ENCODE measurements around the gene NIPAL3. TPM values are rescaled to one million over a fixed set of nuclear protein-coding genes. Genes with fewer than 3 reads are reported as not detected.
"Not testable (repeated sequence)": the region's sequence is repeated elsewhere in the genome, so short reads cannot be mapped to it uniquely, and the experiment has no call there.

Gene NIPAL3
- total RNA-seq, 1 donor from 2014 or later, result 2.4 TPM

DNA sequence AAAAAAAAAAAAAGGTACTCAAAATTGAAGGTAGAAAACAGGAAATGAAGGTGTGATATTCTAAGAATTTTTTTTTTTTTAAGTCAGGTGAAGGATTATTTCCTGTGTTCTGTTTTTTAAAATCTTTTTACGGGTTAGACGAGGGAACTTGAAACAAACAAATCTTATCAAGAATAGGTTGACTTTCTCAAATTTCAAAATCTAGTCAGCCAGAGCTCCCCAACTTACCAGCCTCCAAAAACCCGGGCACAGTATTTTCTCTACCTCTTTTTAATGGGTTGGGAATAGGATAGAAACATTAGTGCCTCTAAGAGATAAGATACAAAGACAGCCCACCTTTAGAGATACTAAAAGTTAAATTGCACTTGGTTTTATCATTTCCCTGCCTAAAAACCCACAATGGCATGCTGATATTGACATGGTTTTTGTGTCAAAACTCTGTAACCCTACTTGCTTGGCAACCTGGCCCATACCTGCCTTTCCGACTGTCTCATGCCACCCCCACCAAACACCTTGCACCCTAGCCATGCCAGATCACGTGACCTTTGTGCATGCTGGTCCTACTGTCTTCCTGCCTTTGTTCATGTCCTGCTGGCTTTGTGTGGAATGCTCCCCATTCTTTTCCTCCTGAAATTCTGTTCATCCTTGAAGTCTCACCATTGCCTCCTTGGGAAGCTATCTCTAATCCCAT is 91.2 kb downstream of the NIPAL3 start:
- DNase-seq (ENCODE audit: low read depth, low spot score), result no peak
- Mint-ChIP-seq H3K9me3 (no peaks in the 10 kb centered on the region), H3K27me3 (ENCODE audit: low read depth) (peaks cover 74% of the 10 kb centered on the region), H3K4me3 (no peak overlapping the region), H3K27ac (ENCODE audit: unreplicated experiment) (no peak overlapping the region), H3K36me3 (ENCODE audit: low read depth) (no peaks in the 10 kb centered on the region), H3K4me1 (peaks cover 11% of the 10 kb centered on the region)
- TF ChIP-seq, protein P1, sequence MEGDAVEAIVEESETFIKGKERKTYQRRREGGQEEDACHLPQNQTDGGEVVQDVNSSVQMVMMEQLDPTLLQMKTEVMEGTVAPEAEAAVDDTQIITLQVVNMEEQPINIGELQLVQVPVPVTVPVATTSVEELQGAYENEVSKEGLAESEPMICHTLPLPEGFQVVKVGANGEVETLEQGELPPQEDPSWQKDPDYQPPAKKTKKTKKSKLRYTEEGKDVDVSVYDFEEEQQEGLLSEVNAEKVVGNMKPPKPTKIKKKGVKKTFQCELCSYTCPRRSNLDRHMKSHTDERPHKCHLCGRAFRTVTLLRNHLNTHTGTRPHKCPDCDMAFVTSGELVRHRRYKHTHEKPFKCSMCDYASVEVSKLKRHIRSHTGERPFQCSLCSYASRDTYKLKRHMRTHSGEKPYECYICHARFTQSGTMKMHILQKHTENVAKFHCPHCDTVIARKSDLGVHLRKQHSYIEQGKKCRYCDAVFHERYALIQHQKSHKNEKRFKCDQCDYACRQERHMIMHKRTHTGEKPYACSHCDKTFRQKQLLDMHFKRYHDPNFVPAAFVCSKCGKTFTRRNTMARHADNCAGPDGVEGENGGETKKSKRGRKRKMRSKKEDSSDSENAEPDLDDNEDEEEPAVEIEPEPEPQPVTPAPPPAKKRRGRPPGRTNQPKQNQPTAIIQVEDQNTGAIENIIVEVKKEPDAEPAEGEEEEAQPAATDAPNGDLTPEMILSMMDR (conservative IDR thresholded peaks at IDR 0.05), result no peak

DNA sequence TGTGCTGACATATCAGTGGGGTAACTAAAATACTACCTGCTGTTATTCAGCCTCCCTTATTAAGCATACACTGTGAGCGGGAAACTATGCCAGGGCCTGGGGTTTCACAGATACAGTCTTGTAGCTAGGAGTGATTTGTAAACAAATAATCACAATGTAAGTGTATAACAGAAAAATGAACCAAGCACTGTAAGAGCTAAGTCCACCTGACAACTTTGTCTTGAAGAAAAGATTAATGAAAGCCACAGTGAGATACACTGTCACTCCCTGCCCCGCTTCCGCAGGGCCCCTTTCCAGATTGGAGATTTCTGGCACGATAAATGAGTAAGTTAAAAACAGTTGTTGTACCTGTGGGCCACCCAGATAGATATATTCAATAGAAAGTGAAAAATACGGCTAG is 91.8 kb downstream of the NIPAL3 start:
- Mint-ChIP-seq H3K4me1 (peaks cover 8% of the 10 kb centered on the region), H3K36me3 (ENCODE audit: low read depth) (no peaks in the 10 kb centered on the region), H3K27me3 (ENCODE audit: low read depth) (peaks cover 68% of the 10 kb centered on the region), H3K4me3 (no peak overlapping the region), H3K27ac (ENCODE audit: unreplicated experiment) (no peak overlapping the region), H3K9me3 (no peaks in the 10 kb centered on the region)
- TF ChIP-seq, protein P1 (conservative IDR thresholded peaks at IDR 0.05), result no peak
- DNase-seq (ENCODE audit: low read depth, low spot score), result no peak

DNA sequence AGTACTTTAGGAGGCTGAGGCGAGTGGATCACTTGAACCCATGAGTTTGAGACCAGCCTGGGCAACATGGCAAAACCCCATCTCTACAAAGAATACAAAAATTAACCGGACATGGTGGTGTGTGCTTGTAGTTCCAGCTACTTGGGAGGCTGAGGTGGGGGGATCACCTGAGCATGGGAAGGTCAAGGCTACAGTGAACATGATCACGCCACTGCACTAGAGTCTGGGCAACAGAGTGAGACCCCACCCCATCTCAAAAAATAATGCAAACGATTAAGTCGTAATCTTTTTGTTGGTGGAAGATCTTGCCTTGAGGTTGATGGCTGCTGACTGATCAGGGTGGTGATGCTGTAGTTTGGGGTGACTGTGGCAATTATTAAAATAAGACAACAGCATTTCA is 93.3 kb downstream of the NIPAL3 start:
- peaks cover 59% of the 10 kb centered on the region for H3K27me3 Mint-ChIP-seq (ENCODE audit: low read depth)
- TF ChIP-seq, protein P1 (conservative IDR thresholded peaks at IDR 0.05), result no peak
- H3K4me1 Mint-ChIP-seq, result peaks cover under 1% of the 10 kb centered on the region
- DNase-seq (ENCODE audit: low read depth, low spot score), result no peak
- H3K36me3 Mint-ChIP-seq (ENCODE audit: low read depth), result no peaks in the 10 kb centered on the region
- no peaks in the 10 kb centered on the region for H3K9me3 Mint-ChIP-seq
- no peak overlapping the region for H3K4me3 Mint-ChIP-seq
- no peak overlapping the region for H3K27ac Mint-ChIP-seq (ENCODE audit: unreplicated experiment)

DNA sequence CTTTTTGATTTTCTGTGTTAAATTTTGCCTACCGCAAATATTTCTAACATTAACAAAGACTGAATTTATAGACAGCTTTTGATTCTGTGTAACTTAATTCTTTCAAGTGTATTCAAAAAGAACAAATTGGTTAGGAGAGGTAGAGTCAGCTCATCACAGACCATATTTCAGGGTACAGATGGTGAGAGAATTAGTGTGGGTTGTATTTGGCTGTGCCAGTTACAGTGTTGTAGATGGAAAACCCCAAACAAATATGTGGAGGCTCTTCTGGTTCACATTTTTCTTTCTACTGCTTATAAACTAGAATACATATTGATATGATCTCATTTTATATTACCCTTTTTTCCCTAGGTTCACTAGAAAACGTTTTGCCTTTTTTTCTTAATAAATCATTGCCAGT is 98.1 kb downstream of the NIPAL3 start:
- H3K27me3 Mint-ChIP-seq (ENCODE audit: low read depth), result peaks cover 24% of the 10 kb centered on the region
- H3K9me3 Mint-ChIP-seq, result no peaks in the 10 kb centered on the region
- H3K27ac Mint-ChIP-seq (ENCODE audit: unreplicated experiment), result no peak overlapping the region
- no peaks in the 10 kb centered on the region for H3K4me1 Mint-ChIP-seq
- H3K4me3 Mint-ChIP-seq, result no peak overlapping the region
- no peaks in the 10 kb centered on the region for H3K36me3 Mint-ChIP-seq (ENCODE audit: low read depth)
- TF ChIP-seq, protein P1 (conservative IDR thresholded peaks at IDR 0.05), result no peak
- no peak for DNase-seq (ENCODE audit: low read depth, low spot score)

DNA sequence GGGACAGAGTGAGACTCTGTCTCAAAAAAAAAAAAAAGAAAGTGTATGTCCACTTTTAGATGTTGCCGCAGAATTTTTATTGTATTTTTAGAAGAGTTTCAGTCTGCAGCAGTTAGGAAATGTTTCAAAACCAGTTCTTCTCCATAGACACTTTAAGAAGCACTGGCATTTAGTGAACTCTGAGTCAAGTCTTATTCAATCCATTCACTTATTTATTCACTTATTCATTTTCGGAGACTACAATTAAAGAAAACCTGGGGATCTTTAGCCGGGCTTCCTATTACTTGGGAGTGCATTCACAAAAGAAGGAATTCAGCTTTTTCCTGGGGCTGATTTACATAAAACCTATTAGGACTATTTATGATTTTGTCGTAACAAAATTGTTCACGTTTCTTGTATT is 99.3 kb downstream of the NIPAL3 start:
- H3K4me3 Mint-ChIP-seq, result no peak overlapping the region
- H3K27ac Mint-ChIP-seq (ENCODE audit: unreplicated experiment), result no peak overlapping the region
- H3K27me3 Mint-ChIP-seq (ENCODE audit: low read depth), result peaks cover 12% of the 10 kb centered on the region
- no peaks in the 10 kb centered on the region for H3K4me1 Mint-ChIP-seq
- no peaks in the 10 kb centered on the region for H3K9me3 Mint-ChIP-seq
- no peaks in the 10 kb centered on the region for H3K36me3 Mint-ChIP-seq (ENCODE audit: low read depth)
- no peak for DNase-seq (ENCODE audit: low read depth, low spot score)
- TF ChIP-seq, protein P1 (conservative IDR thresholded peaks at IDR 0.05), result no peak

DNA sequence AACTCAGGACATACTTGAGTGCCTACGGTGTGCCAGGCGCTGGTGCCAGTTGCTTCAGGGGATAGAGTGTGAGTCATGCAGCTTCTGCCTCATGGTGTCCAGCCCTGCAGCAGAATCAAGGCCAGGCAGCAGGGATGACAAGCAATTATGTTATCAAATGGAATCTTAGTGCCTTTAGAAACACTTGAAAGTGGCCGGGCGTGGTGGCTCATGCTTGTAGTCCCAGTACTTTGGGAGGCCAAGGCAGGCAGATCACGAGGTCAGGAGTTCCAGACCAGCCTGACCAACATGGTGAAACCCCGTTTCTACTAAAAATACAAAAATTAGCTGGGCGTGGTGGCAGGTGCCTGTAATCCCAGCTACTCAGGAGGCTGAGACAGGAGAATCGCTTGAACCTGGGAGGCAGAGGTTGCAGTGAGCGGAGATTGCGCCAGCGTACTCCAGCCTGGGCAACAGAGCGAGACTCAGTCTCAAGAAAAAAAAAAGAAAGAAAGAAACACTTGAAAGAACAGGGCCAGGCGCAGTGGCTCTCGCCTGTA is 100.1 kb downstream of the NIPAL3 start:
- H3K4me3 Mint-ChIP-seq; H3K4me1 Mint-ChIP-seq; DNase-seq (ENCODE audit: low read depth, low spot score); H3K27ac Mint-ChIP-seq (ENCODE audit: unreplicated experiment); H3K9me3 Mint-ChIP-seq; H3K27me3 Mint-ChIP-seq (ENCODE audit: low read depth); H3K36me3 Mint-ChIP-seq (ENCODE audit: low read depth): not testable (repeated sequence)
